ENCODE data around the gene SERPINA7. TPM values are rescaled to one million over a fixed set of nuclear protein-coding genes. Genes with fewer than 3 reads are reported as not detected.

Gene SERPINA7
- total RNA-seq, 1 experiment from 2014 or later: not detected

DNA sequence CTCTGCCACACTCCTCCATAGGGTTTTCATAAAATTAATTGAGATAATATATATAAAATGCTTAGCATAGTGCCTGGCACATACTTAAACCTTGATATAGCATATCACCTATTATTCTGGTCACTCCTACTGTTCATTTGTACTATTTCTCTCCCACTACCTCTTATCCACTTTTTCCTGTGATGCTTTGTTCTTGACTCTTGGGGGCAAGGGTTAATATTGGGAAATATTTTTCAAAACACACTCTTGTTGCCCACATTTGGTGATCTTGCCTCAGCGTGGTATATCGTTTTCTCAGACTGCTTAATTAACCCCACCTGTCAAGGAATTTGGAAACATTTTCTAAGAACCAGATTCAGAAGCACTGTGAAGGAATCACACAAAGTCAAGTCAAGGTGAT, 16.3 kb downstream of the SERPINA7 start:
- no peak overlapping the region for H3T11ph ChIP-seq (ENCODE audit: low read length)
- Mint-ChIP-seq H3K27ac (no peak overlapping the region), H3K4me3 (no peak overlapping the region), H3K27me3 (ENCODE audit: low read depth) (no peaks in the 10 kb centered on the region), H3K4me1 (no peaks in the 10 kb centered on the region), H3K9me3 (peaks cover 29 to 66% of the 10 kb centered on the region in 2 experiments), H3K36me3 (ENCODE audit: insufficient read depth in 1 of 3, low read depth in 3 of 3) (no peaks in the 10 kb centered on the region; a peak in 2 of 7 replicates)
- DNase-seq: no peak
- H3K4me1 ChIP-seq (ENCODE audit: insufficient read depth, low read length): no peaks in the 10 kb centered on the region
- no peaks in the 10 kb centered on the region for H3K79me2 ChIP-seq (ENCODE audit: insufficient read depth, low read length)
- TF ChIP-seq CTCF (conservative IDR thresholded peaks at IDR 0.05): no peak
- H3K9me3 ChIP-seq (ENCODE audit: control insufficient read depth, low read depth, low read length): peaks cover 9% of the 10 kb centered on the region
- H4K5ac ChIP-seq (ENCODE audit: insufficient read length, low read depth, low read length): no peak overlapping the region
- no peak overlapping the region for H4K8ac ChIP-seq (replicated peaks; ENCODE audit: insufficient read length, low read depth, low read length)
- no peak overlapping the region for H2AK5ac ChIP-seq (ENCODE audit: insufficient read length, low read length)
- no peak overlapping the region for H3K14ac ChIP-seq (ENCODE audit: insufficient read depth, low read length)
- H4K20me1 ChIP-seq (ENCODE audit: control insufficient read depth, insufficient read depth, insufficient read length): no peaks in the 10 kb centered on the region
- H3K4ac ChIP-seq (ENCODE audit: low read depth, low read length): no peak overlapping the region
- H2BK20ac ChIP-seq (ENCODE audit: low read depth, low read length, poor library complexity, severe bottlenecking): no peak overlapping the region
- H3K79me1 ChIP-seq (ENCODE audit: insufficient read depth, low read depth, low read length, poor library complexity, severe bottlenecking): no peaks in the 10 kb centered on the region
- no peak overlapping the region for H3K23ac ChIP-seq (ENCODE audit: insufficient read length, low read depth, low read length)
- no peak overlapping the region for H2AFZ ChIP-seq (ENCODE audit: low read length)
- no peak overlapping the region for H3K18ac ChIP-seq (ENCODE audit: insufficient read length, low read depth, low read length)
- no peak overlapping the region for H2BK12ac ChIP-seq (ENCODE audit: insufficient read length, low read depth, low read length)
- H2BK15ac ChIP-seq (ENCODE audit: low read depth, low read length): no peak overlapping the region
- no peak overlapping the region for H3K56ac ChIP-seq (ENCODE audit: insufficient read length, low read depth, low read length)
- H3K4me2 ChIP-seq (ENCODE audit: insufficient read depth, insufficient read length, low read length): no peak overlapping the region
- H3K27me3 ChIP-seq (ENCODE audit: insufficient read depth, low read length): no peaks in the 10 kb centered on the region
- no peak overlapping the region for H4K91ac ChIP-seq (ENCODE audit: insufficient read length, low read depth, low read length)
- no peak overlapping the region for H3K27ac ChIP-seq (ENCODE audit: insufficient read length, low read depth, low read length)
- H3K23me2 ChIP-seq (ENCODE audit: insufficient read length, low read depth, low read length, poor library complexity, severe bottlenecking): no peaks in the 10 kb centered on the region
- WGBS (ENCODE audit: extremely low coverage, insufficient read length, low lambda C conversion rate): no CpG with 5 or more reads among the region's 2 CpGs
- no peak overlapping the region for H2BK120ac ChIP-seq (ENCODE audit: low read depth, low read length, poor library complexity, severe bottlenecking)
- H2BK5ac ChIP-seq (ENCODE audit: insufficient read length, low read length): no peak overlapping the region
- no peak overlapping the region for H3K9ac ChIP-seq (ENCODE audit: extremely low read depth, insufficient read length, low read length)

All from H9 (cell line).